Trophoblast cell (in vitro differentiated cells and primary cell): ENCODE measurements around the gene CFAP46.
"Not testable (repeated sequence)": the region's sequence is repeated elsewhere in the genome, so short reads cannot be mapped to it uniquely, and the experiment has no call there.

Experiments
- DNase-seq, 2 donors: peaks; one replicate each; pipeline ENCODE4 v3.0.0-alpha.2; 2016
- H2AFZ ChIP-seq: 2 replicates; pipeline ENCODE4 v1.6.1; 2013; ENCODE audit warnings: low read length, moderate library complexity, mild to moderate bottlenecking; ENCODE audit not compliant: insufficient read depth, poor library complexity
- H2AK5ac ChIP-seq: 2 replicates; pipeline ENCODE4 v1.6.1; 2013; ENCODE audit warnings: mild to moderate bottlenecking, low read length
- H2BK120ac ChIP-seq: 2 replicates; pipeline ENCODE4 v1.6.1; 2013; ENCODE audit warnings: low read length, mild to moderate bottlenecking, moderate library complexity; ENCODE audit not compliant: insufficient read depth, poor library complexity
- H2BK12ac ChIP-seq: 2 replicates; pipeline ENCODE4 v1.6.1; 2013; ENCODE audit warnings: mild to moderate bottlenecking, low read length, moderate library complexity
- H2BK5ac ChIP-seq: 2 replicates; pipeline ENCODE4 v1.6.1; 2013; ENCODE audit warnings: low read length, low read depth, moderate library complexity, mild to moderate bottlenecking; ENCODE audit not compliant: poor library complexity
- H3K14ac ChIP-seq: 2 replicates; pipeline ENCODE4 v1.6.1; 2013; ENCODE audit warnings: mild to moderate bottlenecking, low read length
- H3K18ac ChIP-seq: 2 replicates; pipeline ENCODE4 v1.6.1; 2013; ENCODE audit warnings: mild to moderate bottlenecking, low read length
- H3K23ac ChIP-seq: 2 replicates; pipeline ENCODE4 v1.6.1; 2013; ENCODE audit warnings: low read length
- H3K27ac ChIP-seq: 2 replicates; pipeline ENCODE4 v1.5.1; 2013; ENCODE audit warnings: low read depth, mild to moderate bottlenecking, inconsistent platforms, low read length, moderate library complexity
- H3K27me3 ChIP-seq: 2 replicates; pipeline ENCODE4 v1.6.1; 2013; ENCODE audit warnings: inconsistent platforms, mild to moderate bottlenecking, low read length, moderate library complexity; ENCODE audit not compliant: insufficient read depth
- H3K36me3 ChIP-seq, 2 experiments: 1 replicate in 1 of 2; 2 replicates in 1 of 2; pipeline ENCODE4 v1.6.1; 2013; ENCODE audit warnings: low read length in 2 of 2, mild to moderate bottlenecking in 2 of 2, moderate library complexity in 1 of 2; ENCODE audit not compliant: insufficient read depth in 2 of 2, control insufficient read depth in 1 of 2
- H3K4ac ChIP-seq: 2 replicates; pipeline ENCODE4 v1.6.1; 2013; ENCODE audit warnings: low read depth, mild to moderate bottlenecking, low read length, moderate library complexity
- H3K4me1 ChIP-seq, 2 experiments: 1 replicate in 1 of 2; 2 replicates in 1 of 2; pipeline ENCODE4 v1.6.1; 2013; ENCODE audit warnings: low read length in 2 of 2, mild to moderate bottlenecking in 2 of 2, moderate library complexity in 1 of 2; ENCODE audit not compliant: insufficient read depth in 2 of 2, control insufficient read depth in 1 of 2
- H3K4me2 ChIP-seq: 2 replicates; pipeline ENCODE4 v1.6.1; 2013; ENCODE audit warnings: inconsistent platforms, mild to moderate bottlenecking, low read length, moderate library complexity
- H3K4me3 ChIP-seq: 2 replicates; pipeline ENCODE4 v1.5.1; 2013; ENCODE audit warnings: mild to moderate bottlenecking, low read depth, low read length, inconsistent platforms
- H3K79me1 ChIP-seq: one replicate; pipeline ENCODE4 v1.6.1; 2013; ENCODE audit warnings: low read length
- H3K79me2 ChIP-seq: 2 replicates; pipeline ENCODE4 v1.6.1; 2013; ENCODE audit warnings: low read length, mild to moderate bottlenecking; ENCODE audit not compliant: control insufficient read depth, insufficient read depth, poor library complexity
- H3K9ac ChIP-seq: 2 replicates; pipeline ENCODE4 v1.6.1; 2013; ENCODE audit warnings: mild to moderate bottlenecking, low read length
- H3K9me3 ChIP-seq: 2 replicates; pipeline ENCODE4 v1.6.1; 2013; ENCODE audit warnings: low read depth, mild to moderate bottlenecking, control low read depth, inconsistent platforms, low read length; ENCODE audit not compliant: insufficient read depth
- H4K12ac ChIP-seq: 2 replicates; pipeline ENCODE4 v1.6.1; 2013; ENCODE audit warnings: low read depth, mild to moderate bottlenecking, low read length, moderate library complexity
- H4K8ac ChIP-seq: 2 replicates; pipeline ENCODE4 v1.6.1; 2013; ENCODE audit warnings: low read depth, mild to moderate bottlenecking, low read length, moderate library complexity
- H4K91ac ChIP-seq: one replicate; pipeline ENCODE4 v1.6.1; 2013; ENCODE audit warnings: low read depth, mild to moderate bottlenecking, low read length, moderate library complexity
- WGBS: extraction: QIAGEN DNeasy Blood & Tissue Kit; methylation state at CpG from one replicate; pipeline ENCODE4 v1.1.7; 2013; ENCODE audit warnings: missing lambda C conversion rate; ENCODE audit not compliant: insufficient read length, insufficient coverage; ENCODE audit errors: extremely low coverage; 5-methylcytosine and 5-hydroxymethylcytosine counted together

CFAP46 gene

GRCh38 chr10:132774181-132774901, 168.0 kb downstream of the CFAP46 start:
- Histone ChIP-seq H2AK5ac (no peak overlapping the region), H3K9ac (no peak overlapping the region), H4K8ac (no peak overlapping the region), H2BK12ac (no peak overlapping the region), H3K79me2 (no peaks in the 10 kb centered on the region), H2BK120ac (no peak overlapping the region), H3K27ac (no peak overlapping the region), H2AFZ (no peak overlapping the region), H3K23ac (no peak overlapping the region), H3K18ac (no peak overlapping the region), H3K14ac (no peak overlapping the region), H4K91ac (no peak overlapping the region), H4K12ac (no peak overlapping the region), H3K27me3 (no peaks in the 10 kb centered on the region), H3K4me3 (no peak overlapping the region), H3K4me2 (no peak overlapping the region), H3K36me3 (peaks cover 8 to 12% of the 10 kb centered on the region in 2 experiments), H3K9me3 (peaks cover 4% of the 10 kb centered on the region), H2BK5ac (no peak overlapping the region), H3K79me1 (no peaks in the 10 kb centered on the region), H3K4me1 (no peaks in the 10 kb centered on the region), H3K4ac (no peak overlapping the region)
- DNase-seq = no peak
- WGBS = no CpG with 5 or more reads among the region's 29 CpGs

DNA sequence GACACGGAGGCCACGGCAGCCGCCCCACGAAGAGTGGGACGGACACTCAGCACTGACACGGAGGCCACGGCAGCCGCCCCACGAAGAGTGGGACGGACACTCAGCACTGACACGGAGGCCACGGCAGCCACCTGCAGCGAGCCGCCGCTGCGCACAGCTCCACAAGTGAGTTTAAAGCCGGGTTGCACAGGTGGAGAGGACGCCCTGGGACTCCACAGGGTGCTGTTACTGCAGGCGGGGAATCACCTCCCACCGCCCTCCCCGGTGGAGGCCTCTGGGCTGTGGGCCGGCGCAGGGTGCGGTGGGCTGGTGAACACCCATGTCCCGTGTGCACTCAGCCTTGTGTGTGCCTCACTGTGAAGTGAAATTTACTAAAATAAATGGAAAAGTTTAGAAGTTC, 169.6 kb downstream of the CFAP46 start:
- not testable (repeated sequence) for H3K18ac ChIP-seq, H3K4me3 ChIP-seq, H3K79me1 ChIP-seq

GRCh38 chr10:132770061-132771021, 172.0 kb downstream of the CFAP46 start:
- Histone ChIP-seq H4K8ac (no peak overlapping the region), H2AK5ac (no peak overlapping the region), H3K4me3 (no peak overlapping the region), H3K14ac (no peak overlapping the region), H2BK12ac (no peak overlapping the region), H3K9me3 (peaks cover 17% of the 10 kb centered on the region), H2BK120ac (no peak overlapping the region), H3K4ac (no peak overlapping the region), H3K9ac (no peak overlapping the region), H2AFZ (no peak overlapping the region), H3K18ac (no peak overlapping the region), H2BK5ac (no peak overlapping the region), H3K27ac (no peak overlapping the region), H3K4me1 (no peaks in the 10 kb centered on the region), H3K79me1 (no peaks in the 10 kb centered on the region), H4K12ac (no peak overlapping the region), H3K27me3 (no peaks in the 10 kb centered on the region), H3K79me2 (no peaks in the 10 kb centered on the region), H3K4me2 (no peak overlapping the region), H3K23ac (no peak overlapping the region), H4K91ac (no peak overlapping the region), H3K36me3 (peaks cover 14 to 18% of the 10 kb centered on the region in 2 experiments)
- WGBS = no CpG with 5 or more reads among the region's 45 CpGs
- no peak for DNase-seq

More for the DNA sequence above, 169.6 kb downstream of the CFAP46 start:
- H3K14ac ChIP-seq, H2BK12ac ChIP-seq, H3K79me2 ChIP-seq, H4K91ac ChIP-seq, H3K9ac ChIP-seq, H2AK5ac ChIP-seq, H3K23ac ChIP-seq, H2BK120ac ChIP-seq, H3K4me2 ChIP-seq, H4K12ac ChIP-seq, H3K27ac ChIP-seq, DNase-seq, H3K4ac ChIP-seq, H4K8ac ChIP-seq, H2AFZ ChIP-seq, H3K27me3 ChIP-seq, H2BK5ac ChIP-seq, H3K4me1 ChIP-seq: not testable (repeated sequence)
- peaks cover 15 to 18% of the 10 kb centered on the region in 2 experiments for H3K36me3 ChIP-seq
- no CpG with 5 or more reads among the region's 25 CpGs for WGBS
- peaks cover 11% of the 10 kb centered on the region for H3K9me3 ChIP-seq

DNA sequence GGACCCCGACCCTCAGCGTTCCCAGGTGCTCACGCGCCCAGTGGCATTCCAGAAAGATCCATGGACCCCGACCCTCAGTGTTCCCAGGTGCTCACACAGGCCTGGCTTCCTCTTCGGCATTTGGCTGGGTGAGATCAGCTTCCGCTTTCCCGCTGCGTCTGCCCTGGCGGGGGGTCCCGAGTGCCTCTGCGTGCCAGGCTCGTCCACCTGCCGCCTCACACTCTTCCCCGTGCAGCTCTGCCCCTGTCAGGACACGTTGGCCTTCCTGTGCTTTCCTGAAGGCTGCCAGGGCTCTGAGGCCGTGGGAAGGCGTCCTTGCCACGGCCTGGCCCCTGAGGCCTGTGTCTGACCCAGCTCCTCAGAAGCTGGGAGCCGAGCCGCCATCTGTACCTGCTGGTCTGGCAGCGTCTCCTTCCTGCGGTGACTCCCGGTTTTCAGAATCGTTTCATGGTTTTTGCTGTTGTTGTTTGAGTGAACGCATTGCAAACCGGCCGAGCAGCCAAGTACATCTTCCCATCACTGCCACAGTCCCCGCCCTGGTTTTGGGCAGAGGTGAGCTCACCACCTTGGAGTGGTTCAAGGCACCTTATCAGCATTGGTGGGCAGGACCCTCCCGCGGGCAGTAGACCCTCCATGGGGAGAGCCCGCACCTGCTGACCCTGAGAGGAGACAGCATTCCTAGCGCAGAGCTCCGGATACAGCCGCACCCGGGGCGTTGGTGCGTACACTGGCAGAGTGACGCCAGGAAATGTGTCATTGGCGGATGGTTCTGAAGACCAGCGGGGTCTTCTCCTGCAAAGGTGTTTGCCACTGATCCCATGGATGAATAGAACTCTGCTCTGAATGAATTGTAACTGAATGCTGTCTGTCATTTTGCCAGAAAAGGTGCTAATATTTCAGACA, 173.8 kb downstream of the CFAP46 start:
- Histone ChIP-seq H2BK12ac (no peak overlapping the region), H2BK120ac (no peak overlapping the region), H4K8ac (no peak overlapping the region), H3K23ac (no peak overlapping the region), H2AK5ac (no peak overlapping the region), H3K4ac (no peak overlapping the region), H3K9me3 (peaks cover 18% of the 10 kb centered on the region), H4K91ac (no peak overlapping the region), H4K12ac (no peak overlapping the region), H3K36me3 (peaks cover 14 to 18% of the 10 kb centered on the region in 2 experiments), H3K4me2 (no peak overlapping the region), H3K4me3 (no peak overlapping the region), H3K27me3 (no peaks in the 10 kb centered on the region), H3K9ac (no peak overlapping the region), H3K79me1 (no peaks in the 10 kb centered on the region), H3K14ac (no peak overlapping the region), H3K18ac (no peak overlapping the region), H2BK5ac (no peak overlapping the region), H3K79me2 (no peaks in the 10 kb centered on the region), H3K27ac (no peak overlapping the region), H3K4me1 (no peaks in the 10 kb centered on the region), H2AFZ (no peak overlapping the region)
- WGBS = no CpG with 5 or more reads among the region's 41 CpGs
- DNase-seq = no peak
